HG02798 (cell line): ENCODE data around the gene MAP3K15.

Source experiments
- ATAC-seq: cut with Tn5 transposase; IDR thresholded peaks from one replicate; pipeline ENCODE4 v1.9.1; 2021; ENCODE audit warnings: mild to moderate bottlenecking; ENCODE audit not compliant: unreplicated experiment, poor library complexity

MAP3K15 gene

DNA sequence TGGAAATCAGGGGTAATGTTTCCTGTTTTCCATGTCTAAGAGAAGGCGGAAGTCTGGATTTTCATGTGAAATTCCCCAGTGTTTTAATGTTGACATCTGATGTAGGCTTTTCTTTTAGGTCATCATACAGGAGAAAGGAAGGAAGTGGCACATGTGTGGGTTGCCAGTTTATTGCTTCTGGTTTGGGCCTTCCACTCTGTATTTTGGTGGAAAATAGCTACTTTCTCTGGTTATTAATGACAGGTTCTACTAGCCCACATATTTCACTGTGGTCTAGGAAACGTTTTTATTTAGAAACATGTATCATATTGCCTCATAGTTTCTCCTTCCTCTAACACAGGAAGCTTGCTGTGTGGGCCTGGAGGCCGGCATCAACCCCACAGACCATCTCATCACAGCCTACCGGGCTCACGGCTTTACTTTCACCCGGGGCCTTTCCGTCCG, 164.3 kb downstream of the MAP3K15 start:
- ATAC-seq, result peak; percentile 94

DNA sequence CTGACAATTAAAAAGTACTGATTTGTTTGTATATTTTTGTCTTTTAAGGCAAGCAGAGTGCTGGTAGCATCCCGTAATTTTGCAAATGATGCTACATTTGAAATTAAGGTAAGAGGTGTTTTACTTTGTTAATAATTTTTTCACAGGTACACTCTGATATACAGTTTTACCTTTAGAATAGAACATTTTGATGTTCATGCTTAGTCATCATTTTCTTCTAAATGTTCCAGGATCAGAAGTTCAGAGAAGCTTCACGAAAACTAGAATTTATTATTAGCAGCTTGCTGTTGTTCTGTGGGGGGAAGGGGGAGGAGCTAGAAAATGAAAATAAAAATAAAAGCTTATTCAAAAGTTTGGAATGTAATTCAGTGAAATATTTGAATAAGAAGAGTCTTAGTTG, 166.0 kb downstream of the MAP3K15 start:
- ATAC-seq, result no peak

DNA sequence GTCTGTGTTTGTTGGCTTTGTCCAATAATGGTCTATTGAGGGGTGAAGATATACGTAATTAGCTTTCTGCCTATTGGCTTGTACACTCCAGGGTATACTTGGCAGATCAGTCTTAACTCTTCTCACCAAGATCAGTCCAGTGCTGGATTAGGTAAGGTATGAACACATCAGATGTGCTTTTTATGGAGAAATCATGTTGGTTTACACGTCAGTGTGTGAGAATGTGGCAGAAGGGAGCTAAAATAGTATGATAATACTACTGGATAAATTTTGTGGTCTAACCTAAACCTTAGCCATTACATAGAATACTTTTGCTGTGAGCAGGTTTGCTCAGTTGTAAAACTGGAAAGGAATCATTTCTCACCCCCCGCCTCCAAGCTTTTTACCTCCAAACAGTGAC, 167.4 kb downstream of the MAP3K15 start:
- ATAC-seq, result no peak

DNA sequence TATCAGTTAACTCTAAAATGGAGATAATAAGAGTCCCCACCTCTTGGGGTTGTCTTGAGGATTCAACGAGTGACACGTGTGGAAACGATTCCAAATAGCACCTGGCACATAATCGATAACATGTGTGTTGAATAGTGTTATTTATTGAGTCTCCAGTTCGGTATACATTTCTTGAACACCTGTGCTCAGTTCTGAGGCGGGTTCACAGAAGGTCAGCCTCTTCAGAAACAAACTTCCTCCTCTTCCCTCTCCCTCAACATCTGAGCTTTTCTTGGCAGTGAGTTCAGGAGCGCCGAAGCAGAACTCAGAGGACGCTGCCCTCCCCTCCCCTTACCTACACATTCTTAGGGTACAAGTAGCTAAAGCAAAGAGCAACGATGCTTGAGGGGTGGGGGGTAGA, 170.6 kb downstream of the MAP3K15 start:
- no peak for ATAC-seq

DNA sequence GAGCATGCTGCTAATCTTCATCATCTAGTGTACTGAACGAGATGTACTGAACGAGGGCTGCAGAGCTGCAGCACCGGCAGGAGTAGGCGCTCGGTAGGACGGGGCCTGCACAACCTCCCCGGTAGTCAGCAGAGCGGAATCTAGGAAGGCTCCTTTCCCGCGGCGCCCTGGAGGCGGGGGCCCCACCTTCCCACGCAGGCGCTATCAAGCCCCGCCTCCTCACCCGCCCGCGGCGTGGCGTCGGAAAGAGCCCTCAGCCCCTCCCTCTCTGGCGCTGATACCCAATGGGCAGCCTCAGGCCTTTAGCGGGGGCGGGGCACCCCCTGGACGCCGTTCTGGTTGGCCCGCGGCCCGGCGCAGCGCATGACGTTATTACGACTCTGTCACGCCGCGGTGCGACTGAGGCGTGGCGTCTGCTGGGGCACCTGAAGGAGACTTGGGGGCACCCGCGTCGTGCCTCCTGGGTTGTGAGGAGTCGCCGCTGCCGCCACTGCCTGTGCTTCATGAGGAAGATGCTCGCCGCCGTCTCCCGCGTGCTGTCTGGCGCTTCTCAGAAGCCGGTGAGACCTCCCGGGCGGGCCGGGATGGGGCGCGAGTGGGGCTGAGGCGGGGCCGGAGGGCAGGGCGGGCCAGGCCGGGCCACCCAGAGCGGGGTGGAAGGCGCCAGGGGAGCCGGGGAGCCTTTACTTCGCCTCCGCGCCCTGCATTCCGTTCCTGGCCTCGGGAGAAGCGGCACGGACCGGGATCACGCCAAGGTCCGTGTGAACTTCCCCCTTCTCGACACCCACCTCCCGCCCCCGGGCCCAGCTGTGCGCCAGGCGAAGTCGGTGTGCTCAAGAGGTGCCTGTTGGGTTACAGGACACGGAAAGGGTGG, 171.5 kb downstream of the MAP3K15 start, which contains the start of gene PDHA1:
PDHA1 (plus strand) TSS at position 393 of the 874 bp plus-strand sequence; CDS start at position 504, 111 bp downstream.
- peak; percentile 99 for ATAC-seq

DNA sequence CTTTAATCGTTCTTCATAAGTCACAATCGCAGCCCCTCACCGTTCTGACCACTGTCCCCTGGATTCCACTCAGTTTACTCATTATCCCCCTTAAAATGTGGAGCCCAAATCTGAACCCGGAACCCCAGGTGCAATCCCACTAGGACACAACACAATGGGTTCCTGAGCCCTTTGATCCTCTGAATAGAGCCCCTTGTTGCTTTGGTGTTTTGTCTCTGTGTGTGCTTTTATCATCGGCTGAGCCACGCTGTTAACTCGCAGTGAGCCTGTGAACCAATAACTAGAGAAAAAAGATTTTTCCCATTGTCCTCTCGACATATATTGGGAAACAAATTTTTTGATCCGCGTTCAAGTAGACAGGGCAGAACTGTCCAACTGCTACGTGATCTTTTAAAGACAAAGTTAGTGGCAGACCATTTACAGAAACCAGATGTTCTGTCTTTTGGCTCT, 172.2 kb downstream of the MAP3K15 start:
- ATAC-seq, result no peak

DNA sequence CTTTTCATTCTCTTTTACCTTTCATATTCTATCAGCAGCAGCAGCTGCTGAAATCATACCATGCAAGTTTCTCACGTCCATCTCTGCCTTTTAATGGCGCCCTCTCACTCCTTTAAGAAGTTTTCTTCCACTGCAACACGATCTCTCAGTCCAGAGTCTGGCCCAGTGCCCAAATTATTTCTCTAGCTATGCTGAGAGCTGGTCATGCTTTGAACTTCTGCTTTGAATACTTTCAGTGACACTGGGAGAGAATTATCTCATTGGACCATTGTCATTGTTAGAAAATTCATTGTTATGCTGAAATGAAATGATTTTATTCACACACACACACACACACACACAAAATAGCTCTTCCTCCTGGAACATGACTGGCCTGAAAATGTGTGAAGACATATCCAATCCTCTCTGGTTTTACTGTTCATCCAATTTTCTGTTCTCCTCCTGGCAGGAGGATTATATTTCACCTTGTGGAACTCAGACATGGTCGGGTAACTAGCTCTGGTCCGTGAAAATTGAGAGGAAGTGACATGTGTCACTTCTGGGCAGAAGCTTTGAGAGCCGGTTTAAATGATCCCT, 172.9 kb downstream of the MAP3K15 start:
- no peak for ATAC-seq

DNA sequence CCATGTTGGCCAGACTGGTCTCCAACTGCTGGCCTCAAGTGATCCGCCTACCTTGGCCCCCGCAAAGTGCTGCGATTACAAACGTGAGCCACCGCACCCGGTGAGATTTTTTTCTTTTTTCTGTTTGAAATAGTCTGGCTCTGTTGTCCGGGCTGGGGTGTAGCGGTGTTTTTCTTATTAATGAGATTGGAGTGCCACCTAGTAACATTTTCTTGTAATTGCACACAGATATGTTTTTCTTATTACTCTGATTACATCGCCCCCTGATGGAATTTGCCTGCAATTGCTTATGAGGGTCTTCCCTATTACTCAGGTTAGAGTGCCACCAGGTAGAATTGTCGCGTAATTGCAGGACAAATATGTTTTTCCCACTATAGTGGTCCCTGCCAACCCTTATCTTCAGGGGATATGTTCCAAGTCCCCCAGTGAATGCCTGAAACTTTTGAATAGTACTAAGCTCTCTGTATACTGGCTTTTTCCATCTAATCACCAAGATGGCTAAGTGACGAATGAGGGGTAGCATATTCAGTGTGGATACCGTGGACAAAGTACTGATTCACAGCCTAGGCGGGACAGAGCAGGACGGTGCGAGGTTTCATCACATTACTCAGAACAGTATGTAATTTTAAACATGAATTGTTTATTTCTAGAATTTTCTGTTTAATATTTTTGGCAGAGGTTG, 180.2 kb downstream of the MAP3K15 start:
- ATAC-seq, result peak; percentile 38

DNA sequence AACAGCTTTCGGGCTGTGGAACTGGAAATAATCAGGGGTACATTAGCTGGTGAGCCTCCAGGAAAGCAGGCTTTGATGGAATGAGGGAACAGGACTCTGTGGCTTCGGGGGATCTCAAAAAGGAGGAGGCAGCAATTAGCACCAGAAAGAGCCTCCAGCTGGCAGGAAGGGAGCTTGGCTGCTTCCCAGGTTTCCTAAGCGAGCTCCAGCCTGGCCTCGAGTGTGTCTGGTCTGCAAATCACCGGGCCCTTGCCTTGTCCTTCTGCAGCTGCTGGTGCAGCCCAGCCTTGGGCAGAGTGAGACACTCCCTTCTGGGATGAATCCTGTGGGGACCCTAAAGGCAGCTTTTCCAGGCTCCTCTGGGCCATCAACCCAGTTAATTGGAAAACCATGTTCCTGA, 182.3 kb downstream of the MAP3K15 start:
- no peak for ATAC-seq

DNA sequence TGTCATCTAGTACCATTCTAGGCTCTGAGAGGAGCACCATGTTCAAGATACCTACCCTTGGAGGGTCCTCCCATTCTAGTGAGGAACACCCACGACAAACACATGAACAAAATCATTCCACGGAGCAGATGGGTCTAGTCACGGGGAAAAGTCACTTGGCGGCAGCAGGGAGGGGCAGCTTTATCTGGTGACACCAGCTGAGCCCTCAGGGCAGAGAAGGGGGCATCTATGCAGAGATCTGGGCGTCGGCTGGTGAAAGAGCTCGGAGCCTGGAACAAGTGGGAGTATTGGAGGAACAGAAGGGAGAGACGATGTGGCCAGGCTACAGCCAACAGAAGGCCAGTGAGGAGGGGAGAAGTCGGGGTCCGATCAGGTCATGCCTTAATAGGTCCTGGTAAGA, 183.5 kb downstream of the MAP3K15 start:
- ATAC-seq, result no peak

DNA sequence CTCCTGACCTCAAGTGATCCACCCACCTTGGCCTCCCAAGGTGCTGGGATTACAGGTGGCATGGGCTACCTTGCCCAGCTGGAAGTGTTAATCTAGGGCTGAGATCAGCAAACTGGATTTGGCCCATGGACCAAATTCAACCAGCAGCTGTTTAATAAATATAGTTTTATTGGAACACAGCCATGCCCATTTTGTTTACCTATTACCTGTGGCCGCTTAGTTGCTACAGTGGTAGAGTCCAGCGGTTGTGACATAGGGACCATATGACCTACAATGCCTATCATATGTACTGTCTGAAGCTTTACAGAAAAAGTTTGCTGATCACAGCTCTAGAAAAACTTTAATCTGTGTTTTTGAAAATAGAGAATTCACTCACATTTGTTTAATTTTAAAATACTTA, 188.7 kb downstream of the MAP3K15 start:
- no peak for ATAC-seq
